Activated naive CD4-positive, alpha-beta T cell treated with anti-CD3 and anti-CD28 coated beads, Interleukin-2, amount 50 U/mL, for 24 hours (primary cell): ENCODE measurements around the gene EVA1C.
"Not testable (repeated sequence)": the region's sequence is repeated elsewhere in the genome, so short reads cannot be mapped to it uniquely, and the experiment has no call there.

Experiments used
- H3K27ac Mint-ChIP-seq: one replicate; pipeline ENCODE4 v1.8.0; 2021; ENCODE audit warnings: mild to moderate bottlenecking, mixed read lengths
- H3K27me3 Mint-ChIP-seq: one replicate; pipeline ENCODE4 v1.8.0; 2021; ENCODE audit warnings: mixed read lengths
- H3K36me3 Mint-ChIP-seq: one replicate; pipeline ENCODE4 v1.8.0; 2021; ENCODE audit warnings: mixed read lengths
- H3K4me1 Mint-ChIP-seq: one replicate; pipeline ENCODE4 v1.8.0; 2021; ENCODE audit warnings: mixed read lengths
- H3K4me3 Mint-ChIP-seq: one replicate; pipeline ENCODE4 v1.8.0; 2021; ENCODE audit warnings: mild to moderate bottlenecking, mixed read lengths
- H3K9me3 Mint-ChIP-seq: one replicate; pipeline ENCODE4 v1.8.0; 2021; ENCODE audit warnings: mixed read lengths

EVA1C gene

GRCh38 chr21:32560896-32561295, 148.4 kb downstream of the EVA1C start:
- peaks cover 11% of the 10 kb centered on the region for H3K9me3 Mint-ChIP-seq
- no peaks in the 10 kb centered on the region for H3K27me3 Mint-ChIP-seq
- peaks cover 9% of the 10 kb centered on the region for H3K36me3 Mint-ChIP-seq
- no peaks in the 10 kb centered on the region for H3K4me1 Mint-ChIP-seq
- no peak overlapping the region for H3K4me3 Mint-ChIP-seq
- no peak overlapping the region for H3K27ac Mint-ChIP-seq

- H3K36me3 Mint-ChIP-seq, H3K4me3 Mint-ChIP-seq, H3K27ac Mint-ChIP-seq, H3K27me3 Mint-ChIP-seq, H3K4me1 Mint-ChIP-seq: not testable (repeated sequence)
- peaks cover 11% of the 10 kb centered on the region for H3K9me3 Mint-ChIP-seq
These were observed 149.0 kb downstream of the EVA1C start for GRCh38 chr21:32561476-32561875.

GRCh38 chr21:32562426-32562825, 149.9 kb downstream of the EVA1C start:
- H3K27ac Mint-ChIP-seq = no peak overlapping the region
- H3K27me3 Mint-ChIP-seq = no peaks in the 10 kb centered on the region
- H3K9me3 Mint-ChIP-seq = peaks cover 11% of the 10 kb centered on the region
- H3K4me1 Mint-ChIP-seq = no peaks in the 10 kb centered on the region
- no peak overlapping the region for H3K4me3 Mint-ChIP-seq
- H3K36me3 Mint-ChIP-seq = peaks cover 9% of the 10 kb centered on the region

GRCh38 chr21:32562915-32563314, 150.4 kb downstream of the EVA1C start:
- Mint-ChIP-seq H3K4me3 (no peak overlapping the region), H3K27ac (no peak overlapping the region)

More at GRCh38 chr21:32562915-32563314, 150.4 kb downstream of the EVA1C start:
- Mint-ChIP-seq H3K36me3 (peaks cover 9% of the 10 kb centered on the region), H3K27me3 (no peaks in the 10 kb centered on the region), H3K4me1 (no peaks in the 10 kb centered on the region), H3K9me3 (peaks cover 11% of the 10 kb centered on the region)
